ENCODE data around the gene SLC22A9. TPM values are rescaled to one million over a fixed set of nuclear protein-coding genes. Genes with fewer than 3 reads are reported as not detected.
"Not testable (repeated sequence)": the region's sequence is repeated elsewhere in the genome, so short reads cannot be mapped to it uniquely, and the experiment has no call there.

SLC22A9 gene
- total RNA-seq, 4 donors from 2014 or later: not detected

GRCh38 chr11:63405114-63405513, 35.5 kb downstream of the SLC22A9 start:
- WGBS, 2 donors (ENCODE audit: low coverage in 1 of 2): 63 to 66% methylated on average over 3 of the region's 3 CpGs
- Histone ChIP-seq H3K27ac (no peak overlapping the region), H3K4me3 (no peak overlapping the region), H3K9me3 (no peaks in the 10 kb centered on the region), H3K4me1 (no peaks in the 10 kb centered on the region), H3K36me3 (no peaks in the 10 kb centered on the region), H3K27me3 (peaks cover 13% of the 10 kb centered on the region)
- in situ Hi-C loops (cut with MboI; ENCODE audit: low pct_ligation_motif_present in 1 of 4, low pct_unique_long_range_greater_than_20kb in 1 of 4, low sequenced_read_pairs in 3 of 4): no loop called here
- DNase-seq: no peak
- intact Hi-C loops (cut with DNase I; ENCODE audit: low total_unique reads): no loop called here
- TF ChIP-seq EP300 (IDR thresholded peaks at IDR 0.05; ENCODE audit: low read depth): no peak
- TF ChIP-seq POLR2A (IDR thresholded peaks at IDR 0.05): no peak
- no peak for TF ChIP-seq POLR2AphosphoS5 (IDR thresholded peaks at IDR 0.05)
- no peak for TF ChIP-seq CTCF (IDR thresholded peaks at IDR 0.05)

GRCh38 chr11:63406458-63406857, 36.9 kb downstream of the SLC22A9 start:
- Histone ChIP-seq H3K4me1 (no peaks in the 10 kb centered on the region), H3K9me3 (no peaks in the 10 kb centered on the region), H3K27ac (no peak overlapping the region), H3K27me3 (peaks cover 5% of the 10 kb centered on the region), H3K36me3 (no peaks in the 10 kb centered on the region), H3K4me3 (no peak overlapping the region)
- no peak for TF ChIP-seq CTCF (IDR thresholded peaks at IDR 0.05)
- TF ChIP-seq EP300 (IDR thresholded peaks at IDR 0.05; ENCODE audit: low read depth): no peak
- TF ChIP-seq POLR2AphosphoS5 (IDR thresholded peaks at IDR 0.05): no peak
- TF ChIP-seq POLR2A (IDR thresholded peaks at IDR 0.05): no peak
- in situ Hi-C loops (cut with MboI; ENCODE audit: low pct_ligation_motif_present in 1 of 4, low pct_unique_long_range_greater_than_20kb in 1 of 4, low sequenced_read_pairs in 3 of 4): no loop called here
- WGBS, 2 donors (ENCODE audit: low coverage in 1 of 2): 75 to 81% methylated on average over 2 of the region's 2 CpGs
- intact Hi-C loops (cut with DNase I; ENCODE audit: low total_unique reads): no loop called here
- no peak for DNase-seq

DNA sequence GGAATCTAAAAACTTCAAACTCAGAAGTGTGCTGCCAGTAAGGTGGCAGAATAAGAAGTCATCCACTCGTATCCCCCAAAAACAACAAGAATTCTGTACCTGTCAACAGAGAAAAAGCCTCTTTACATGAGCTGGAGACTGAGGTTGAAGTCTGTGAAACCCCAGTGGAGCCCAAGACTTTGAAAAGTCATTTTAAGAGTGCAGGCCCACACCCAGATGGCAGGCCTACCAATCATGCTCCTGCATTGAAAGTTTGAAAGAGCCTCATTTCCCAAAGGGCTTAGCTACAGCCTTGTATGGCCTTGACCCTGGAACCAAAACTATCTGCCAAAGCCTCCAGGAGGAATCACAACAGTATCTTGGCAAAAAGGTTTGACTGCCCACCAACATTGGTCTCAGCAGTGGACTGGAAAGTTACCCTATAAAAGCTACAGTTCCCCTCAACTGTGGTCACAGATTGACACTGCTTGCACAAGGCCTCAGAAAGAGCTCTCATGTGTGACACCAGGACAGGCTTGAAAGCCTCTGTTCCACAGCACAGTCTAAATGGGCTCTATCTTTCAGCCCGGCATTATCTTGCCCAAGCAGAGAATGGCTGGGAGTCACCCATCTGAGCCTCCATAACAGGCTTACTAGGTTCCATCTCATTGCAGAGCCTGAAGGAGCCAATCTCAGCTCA, 47.7 kb downstream of the SLC22A9 start:
- no peak overlapping the region for H3K4me3 ChIP-seq
- TF ChIP-seq CTCF (IDR thresholded peaks at IDR 0.05): no peak
- no peak for TF ChIP-seq POLR2AphosphoS5 (IDR thresholded peaks at IDR 0.05)
- no peak for TF ChIP-seq POLR2A (IDR thresholded peaks at IDR 0.05)
- no peak for TF ChIP-seq EP300 (IDR thresholded peaks at IDR 0.05; ENCODE audit: low read depth)
- WGBS, 2 donors (ENCODE audit: low coverage in 1 of 2): 68 to 86% methylated on average over 1 to 2 of the region's 2 CpGs
- no peak overlapping the region for H3K27ac ChIP-seq
- no peaks in the 10 kb centered on the region for H3K4me1 ChIP-seq
- intact Hi-C loops (cut with DNase I; ENCODE audit: low total_unique reads) (no loop called here), in situ Hi-C loops (cut with MboI; ENCODE audit: low pct_ligation_motif_present in 1 of 4, low pct_unique_long_range_greater_than_20kb in 1 of 4, low sequenced_read_pairs in 3 of 4) (no loop called here)
- H3K9me3 ChIP-seq: no peaks in the 10 kb centered on the region
- H3K27me3 ChIP-seq: no peaks in the 10 kb centered on the region
- no peaks in the 10 kb centered on the region for H3K36me3 ChIP-seq
- DNase-seq: no peak

DNA sequence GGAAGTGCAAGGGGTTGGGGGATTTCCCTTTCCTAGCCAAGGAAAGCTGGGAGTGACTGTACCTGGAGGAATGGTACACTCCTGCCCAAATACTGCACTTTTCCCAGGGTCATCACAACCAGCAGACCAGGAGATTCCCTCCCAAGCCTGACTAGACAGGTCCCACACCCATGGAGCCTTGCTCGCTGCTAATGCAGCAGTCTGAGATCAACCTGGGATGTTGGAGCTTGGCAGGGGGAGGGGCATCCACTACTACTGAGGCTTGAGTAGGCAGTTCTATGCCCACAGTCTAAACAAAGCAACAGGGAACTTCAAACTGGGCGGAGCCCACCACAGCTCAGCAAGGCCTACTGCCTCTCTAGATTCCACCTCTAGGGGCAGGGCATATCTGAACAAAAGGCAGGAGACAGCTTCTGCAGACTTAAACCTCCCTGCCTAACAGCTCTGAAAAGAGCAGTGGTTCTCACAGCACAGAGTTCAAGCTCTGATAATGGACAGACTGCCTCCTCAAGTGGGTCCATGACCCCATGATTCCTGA, 58.5 kb downstream of the SLC22A9 start:
- TF ChIP-seq POLR2A (IDR thresholded peaks at IDR 0.05): no peak
- no peak for TF ChIP-seq EP300 (IDR thresholded peaks at IDR 0.05; ENCODE audit: low read depth)
- no peak for TF ChIP-seq POLR2AphosphoS5 (IDR thresholded peaks at IDR 0.05)
- TF ChIP-seq CTCF (IDR thresholded peaks at IDR 0.05): no peak
- no peaks in the 10 kb centered on the region for H3K9me3 ChIP-seq
- 86 to 100% methylated on average over 1 to 2 of the region's 2 CpGs for WGBS, 2 donors (ENCODE audit: low coverage in 1 of 2)
- no peak overlapping the region for H3K27ac ChIP-seq
- DNase-seq: no peak
- no peaks in the 10 kb centered on the region for H3K36me3 ChIP-seq
- in situ Hi-C loops (cut with MboI; ENCODE audit: low pct_ligation_motif_present in 1 of 4, low pct_unique_long_range_greater_than_20kb in 1 of 4, low sequenced_read_pairs in 3 of 4) (no loop called here), intact Hi-C loops (cut with DNase I; ENCODE audit: low total_unique reads) (no loop called here)
- H3K4me1 ChIP-seq: no peaks in the 10 kb centered on the region
- H3K27me3 ChIP-seq: no peaks in the 10 kb centered on the region
- no peak overlapping the region for H3K4me3 ChIP-seq

GRCh38 chr11:63430731-63431130, 61.1 kb downstream of the SLC22A9 start:
- H3K4me3 ChIP-seq; H3K27ac ChIP-seq; in situ Hi-C loops (cut with MboI; ENCODE audit: low pct_ligation_motif_present in 1 of 4, low pct_unique_long_range_greater_than_20kb in 1 of 4, low sequenced_read_pairs in 3 of 4); DNase-seq; H3K4me1 ChIP-seq; H3K9me3 ChIP-seq; H3K27me3 ChIP-seq; intact Hi-C loops (cut with DNase I; ENCODE audit: low total_unique reads); H3K36me3 ChIP-seq: not testable (repeated sequence)
- 52% methylated on average over 2 of the region's 2 CpGs; no CpG with 5 or more reads in 1 of the 2 donors for WGBS, 2 donors (ENCODE audit: low coverage in 1 of 2)

DNA sequence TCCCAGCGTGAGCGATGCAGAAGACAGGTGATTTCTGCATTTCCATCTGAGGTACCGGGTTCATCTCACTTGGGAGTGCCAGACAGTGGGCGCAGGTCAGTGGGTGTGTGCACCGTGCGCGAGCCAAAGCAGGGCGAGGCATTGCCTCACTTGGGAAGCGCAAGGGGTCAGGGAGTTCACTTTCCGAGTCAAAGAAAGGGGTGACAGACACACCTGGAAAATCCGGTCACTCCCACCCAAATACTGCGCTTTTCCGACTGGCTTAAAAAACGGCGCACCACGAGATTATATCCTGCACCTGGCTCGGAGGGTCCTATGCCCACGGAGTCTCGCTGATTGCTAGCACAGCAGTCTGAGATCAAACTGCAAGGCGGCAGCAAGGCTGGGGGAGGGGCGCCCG, 65.8 kb downstream of the SLC22A9 start:
- in situ Hi-C loops (cut with MboI; ENCODE audit: low pct_ligation_motif_present in 1 of 4, low pct_unique_long_range_greater_than_20kb in 1 of 4, low sequenced_read_pairs in 3 of 4); H3K4me1 ChIP-seq; intact Hi-C loops (cut with DNase I; ENCODE audit: low total_unique reads); DNase-seq; H3K9me3 ChIP-seq; H3K27ac ChIP-seq; H3K36me3 ChIP-seq; H3K27me3 ChIP-seq: not testable (repeated sequence)
- 57% methylated on average over 22 of the region's 22 CpGs; no CpG with 5 or more reads in 1 of the 2 donors for WGBS, 2 donors (ENCODE audit: low coverage in 1 of 2)
- H3K4me3 ChIP-seq: peak overlapping the region in 1 of 4 donors; percentile 21

DNA sequence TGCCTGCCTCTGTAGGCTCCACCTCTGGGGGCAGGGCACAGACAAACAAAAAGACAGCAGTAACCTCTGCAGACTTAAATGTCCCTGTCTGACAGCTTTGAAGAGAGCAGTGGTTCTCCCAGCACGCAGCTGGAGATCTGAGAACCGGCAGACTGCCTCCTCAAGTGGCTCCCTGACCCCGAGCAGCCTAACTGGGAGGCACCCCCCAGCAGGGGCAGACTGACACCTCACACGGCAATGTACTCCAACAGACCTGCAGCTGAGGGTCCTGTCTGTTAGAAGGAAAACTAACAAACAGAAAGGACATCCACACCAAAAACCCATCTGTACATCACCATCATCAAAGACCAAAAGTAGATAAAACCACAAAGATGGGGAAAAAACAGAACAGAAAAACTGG, 66.2 kb downstream of the SLC22A9 start:
- H3K27ac ChIP-seq; intact Hi-C loops (cut with DNase I; ENCODE audit: low total_unique reads); H3K36me3 ChIP-seq; DNase-seq; H3K27me3 ChIP-seq; H3K4me3 ChIP-seq; in situ Hi-C loops (cut with MboI; ENCODE audit: low pct_ligation_motif_present in 1 of 4, low pct_unique_long_range_greater_than_20kb in 1 of 4, low sequenced_read_pairs in 3 of 4); H3K9me3 ChIP-seq; H3K4me1 ChIP-seq: not testable (repeated sequence)
- WGBS, 2 donors (ENCODE audit: low coverage in 1 of 2): 7% methylated on average over 2 of the region's 4 CpGs; no CpG with 5 or more reads in 1 of the 2 donors
